GM23338 (cell line): ENCODE results near the gene SERP2. TPM values are rescaled to one million over a fixed set of nuclear protein-coding genes. Genes with fewer than 3 reads are reported as not detected.

ENCODE experiments used
- ATAC-seq: fragments of 200-7000 bp; cut with Tn5 transposase; 3 replicates; pipeline ENCODE4 v1.9.1; 2020
- DNase-seq: peaks from one replicate; pipeline ENCODE4 v3.0.0-alpha.2; 2015; ENCODE audit warnings: low spot score
- H2AFZ ChIP-seq: fragments of 200-600 bp; sonication (generic); 2 replicates; pipeline ENCODE4 v1.8.0; 2016; ENCODE audit warnings: antibody characterized with exemption, mild to moderate bottlenecking, moderate library complexity
- H3F3A ChIP-seq: fragments of 200-600 bp; sonication (generic); replicated peaks from 2 replicates; pipeline ENCODE4 v1.8.0; 2017; ENCODE audit warnings: antibody characterized with exemption, mixed run types, low read depth
- H3K27ac ChIP-seq: fragments of 200-600 bp; sonication (generic); 2 replicates; pipeline ENCODE4 v1.6.1; 2016; ENCODE audit warnings: low read depth
- H3K27me3 ChIP-seq: fragments of 200-600 bp; sonication (generic); 2 replicates; pipeline ENCODE4 v1.8.0; 2016; ENCODE audit warnings: mild to moderate bottlenecking, mixed run types, moderate library complexity; ENCODE audit not compliant: insufficient read depth
- H3K36me3 ChIP-seq: fragments of 200-600 bp; sonication (generic); 2 replicates; pipeline ENCODE4 v1.8.0; 2016; ENCODE audit warnings: mild to moderate bottlenecking; ENCODE audit not compliant: insufficient read depth
- H3K4me1 ChIP-seq: fragments of 200-600 bp; sonication (generic); 2 replicates; pipeline ENCODE4 v1.8.0; 2016; ENCODE audit warnings: mild to moderate bottlenecking, moderate library complexity; ENCODE audit not compliant: insufficient read depth
- H3K4me2 ChIP-seq: fragments of 200-600 bp; sonication (generic); 2 replicates; pipeline ENCODE4 v1.7.1; 2017; ENCODE audit warnings: mixed run types
- H3K4me3 ChIP-seq: fragments of 200-600 bp; sonication (generic); 2 replicates; pipeline ENCODE4 v1.6.1; 2016; ENCODE audit warnings: mixed run types
- H3K79me2 ChIP-seq: fragments of 200-600 bp; sonication (generic); replicated peaks from 2 replicates; pipeline ENCODE4 v1.8.0; 2017; ENCODE audit warnings: mild to moderate bottlenecking; ENCODE audit not compliant: insufficient read depth
- H3K9me2 ChIP-seq: fragments of 200-600 bp; sonication (generic); 2 replicates; pipeline ENCODE4 v1.8.0; 2017; ENCODE audit not compliant: insufficient read depth
- H4K20me1 ChIP-seq: fragments of 200-600 bp; sonication (generic); replicated peaks from 2 replicates; pipeline ENCODE4 v1.8.0; 2017; ENCODE audit warnings: mild to moderate bottlenecking; ENCODE audit not compliant: insufficient read depth
- H3K27ac Mint-ChIP-seq: 2 replicates; pipeline ENCODE4 v1.8.0; 2020; ENCODE audit warnings: inconsistent platforms, mild to moderate bottlenecking, moderate library complexity, mixed read lengths
- H3K27me3 Mint-ChIP-seq: 3 replicates; pipeline ENCODE4 v1.8.0; 2022; ENCODE audit warnings: low read depth, mild to moderate bottlenecking, moderate library complexity, mixed read lengths, inconsistent platforms; ENCODE audit not compliant: insufficient read depth, poor library complexity
- H3K36me3 Mint-ChIP-seq: 3 replicates; pipeline ENCODE4 v1.8.0; 2021; ENCODE audit warnings: low read depth, mild to moderate bottlenecking, inconsistent platforms, moderate library complexity, mixed read lengths
- H3K4me1 Mint-ChIP-seq: 3 replicates; pipeline ENCODE4 v1.8.0; 2020; ENCODE audit warnings: mild to moderate bottlenecking, inconsistent platforms, mixed read lengths
- H3K4me3 Mint-ChIP-seq: 3 replicates; pipeline ENCODE4 v1.8.0; 2021; ENCODE audit warnings: moderate library complexity, mild to moderate bottlenecking, inconsistent platforms, mixed read lengths
- H3K9me3 Mint-ChIP-seq: 3 replicates; pipeline ENCODE4 v1.8.0; 2020; ENCODE audit warnings: moderate library complexity, mild to moderate bottlenecking, inconsistent platforms, mixed read lengths
- CREB1 ChIP-seq: fragments of 250-450 bp; sonication (Bioruptor Pico); IDR thresholded peaks from 2 replicates; pipeline ENCODE4 v1.5.0; 2020; ENCODE audit warnings: low read depth, mild to moderate bottlenecking, moderate library complexity
- CTCF ChIP-seq, 2 experiments: fragments of 200-600 bp in 1 of 2; sonication (generic) in 1 of 2; conservative IDR thresholded peaks; 2 replicates each; pipeline versions ENCODE4 v1.5.1 to v1.6.1; 2016 to 2017; ENCODE audit warnings: antibody characterized with exemption in 2 of 2, low read depth in 2 of 2, mild to moderate bottlenecking in 2 of 2, moderate library complexity in 1 of 2
- EZH2 ChIP-seq: fragments of 200-600 bp; sonication (generic); IDR thresholded peaks from one replicate; pipeline ENCODE4 v1.8.0; 2017; ENCODE audit warnings: antibody characterized with exemption, mild to moderate bottlenecking, low read depth; ENCODE audit not compliant: unreplicated experiment
- EZH2phosphoT487 ChIP-seq: fragments of 200-600 bp; sonication (generic); IDR thresholded peaks from one replicate; pipeline ENCODE4 v1.8.1; 2018; ENCODE audit warnings: antibody characterized with exemption; ENCODE audit not compliant: unreplicated experiment
- ZNF462 ChIP-seq: fragments of 250-450 bp; sonication (Bioruptor Pico); IDR thresholded peaks from 2 replicates; pipeline ENCODE4 v1.5.0; 2020; ENCODE audit warnings: mild to moderate bottlenecking, moderate library complexity
- polyA plus RNA-seq: library from polyadenylated mRNA; unstranded; fragments of >200 nt; fragmentation: Nextera tagmentation; extraction: Ambion mirVana; gene quantifications from 2 replicates; pipeline ENCODE4 v1.2.1, GENCODE V29; 2016
- total RNA-seq: library from RNA; depleted of rRNA; stranded (reverse); fragments of >200 nt; shearing (Covaris generic); gene quantifications from 2 replicates; pipeline ENCODE4 v1.2.3, GENCODE V29; 2014

SERP2 gene
- total and polyA plus RNA-seq, 2 experiments from 2014 or later, result 0.59 to 3.4 TPM

GRCh38 chr13:44429311-44429710 is 55.7 kb downstream of the SERP2 start:
- H3F3A ChIP-seq, result 0 out of 2 replicates have a peak, but pooled peaks cover 4% of the 10 kb centered on the region
- H3K36me3 ChIP-seq, result peaks cover 13% of the 10 kb centered on the region
- peaks cover 5% of the 10 kb centered on the region; the same call in 1 of the 2 replicates for H3K4me1 ChIP-seq
- Mint-ChIP-seq H3K36me3 (peaks cover 22% of the 10 kb centered on the region), H3K4me1 (peaks cover 6% of the 10 kb centered on the region; the same call in 2 of the 3 replicates), H3K27ac (no peak overlapping the region), H3K4me3 (no peak overlapping the region), H3K27me3 (no peaks in the 10 kb centered on the region), H3K9me3 (no peaks in the 10 kb centered on the region)
- no peak overlapping the region for H3K4me2 ChIP-seq
- peaks cover 8% of the 10 kb centered on the region for H3K79me2 ChIP-seq
- ATAC-seq (no peak), DNase-seq (no peak)
- peaks cover 9% of the 10 kb centered on the region for H4K20me1 ChIP-seq
- H3K4me3 ChIP-seq, result no peak overlapping the region
- H3K9me2 ChIP-seq, result no peaks in the 10 kb centered on the region
- H3K27me3 ChIP-seq, result no peaks in the 10 kb centered on the region
- no peak for TF ChIP-seq CTCF (conservative IDR thresholded peaks at IDR 0.05; ENCODE audit: low read depth in 2 of 2)
- TF ChIP-seq ZNF462 (CRISPR knock-in tag), result no peak
- no peak for TF ChIP-seq CREB1 (CRISPR knock-in tag)
- TF ChIP-seq EZH2phosphoT487, result no peak
- no peak for TF ChIP-seq EZH2
- no peak overlapping the region for H2AFZ ChIP-seq
- no peak overlapping the region for H3K27ac ChIP-seq
